HEK293 (cell line): ENCODE measurements around the gene TBX1.

Source experiments
- GLIS1 ChIP-seq: fragments of 450-650 bp; formaldehyde crosslinking; IDR thresholded peaks from 2 replicates; pipeline ENCODE4 v1.5.1; 2016; ENCODE audit warnings: missing biosample characterization, missing genetic modification characterization
- PRDM10 ChIP-seq: fragments of 450-650 bp; formaldehyde crosslinking; IDR thresholded peaks from 2 replicates; pipeline ENCODE4 v1.5.1; 2016; ENCODE audit warnings: missing biosample characterization, missing genetic modification characterization
- REST ChIP-seq: fragments of 450-650 bp; formaldehyde crosslinking; IDR thresholded peaks from 2 replicates; pipeline ENCODE4 v1.5.1; 2016; ENCODE audit warnings: missing biosample characterization, missing genetic modification characterization
- SALL2 ChIP-seq: fragments of 450-650 bp; formaldehyde crosslinking; IDR thresholded peaks from 2 replicates; pipeline ENCODE4 v1.5.0; 2017; ENCODE audit warnings: missing biosample characterization, mild to moderate bottlenecking, missing genetic modification characterization, borderline replicate concordance
- SCRT1 ChIP-seq: fragments of 450-650 bp; formaldehyde crosslinking; IDR thresholded peaks from 2 replicates; pipeline ENCODE4 v1.5.1; 2016; ENCODE audit warnings: missing biosample characterization, missing genetic modification characterization, borderline replicate concordance
- SP7 ChIP-seq: fragments of 450-650 bp; formaldehyde crosslinking; IDR thresholded peaks from 2 replicates; pipeline ENCODE4 v1.5.1; 2016; ENCODE audit warnings: missing biosample characterization, missing genetic modification characterization
- TRIM28 ChIP-seq: IDR thresholded peaks from 2 replicates; pipeline ENCODE4 v1.6.1; 2011; ENCODE audit warnings: low read length, control low read depth, borderline replicate concordance
- ZEB2 ChIP-seq: fragments of 450-650 bp; formaldehyde crosslinking; IDR thresholded peaks from 2 replicates; pipeline ENCODE4 v1.5.1; 2016; ENCODE audit warnings: missing biosample characterization, missing genetic modification characterization
- ZNF112 ChIP-seq: fragments of 450-650 bp; formaldehyde crosslinking; IDR thresholded peaks from 2 replicates; pipeline ENCODE4 v1.5.0; 2017; ENCODE audit warnings: missing biosample characterization, missing genetic modification characterization
- ZNF114 ChIP-seq: fragments of 450-650 bp; formaldehyde crosslinking; IDR thresholded peaks from 2 replicates; pipeline ENCODE4 v1.5.0; 2017; ENCODE audit warnings: missing biosample characterization, missing genetic modification characterization
- ZNF223 ChIP-seq: fragments of 450-650 bp; formaldehyde crosslinking; IDR thresholded peaks from 2 replicates; pipeline ENCODE4 v1.5.1; 2016; ENCODE audit warnings: missing biosample characterization, missing genetic modification characterization
- ZNF274 ChIP-seq, 2 experiments: fragments of 200-500 bp in 1 of 2; fragments of 450-650 bp in 1 of 2; sonication (Bioruptor generic) in 1 of 2; formaldehyde crosslinking in 1 of 2; IDR thresholded peaks; 2 replicates each; pipeline versions ENCODE4 v1.5.1 to v1.6.1; 2014 to 2016; ENCODE audit warnings: borderline replicate concordance in 1 of 2, inconsistent platforms in 1 of 2, low read length in 1 of 2, missing biosample characterization in 1 of 2, missing genetic modification characterization in 1 of 2
- ZNF280D ChIP-seq: fragments of 450-650 bp; formaldehyde crosslinking; IDR thresholded peaks from 2 replicates; pipeline ENCODE4 v1.5.1; 2016; ENCODE audit warnings: missing biosample characterization, missing genetic modification characterization
- ZNF302 ChIP-seq: fragments of 450-650 bp; formaldehyde crosslinking; IDR thresholded peaks from 2 replicates; pipeline ENCODE4 v1.5.1; 2016; ENCODE audit warnings: missing biosample characterization, missing genetic modification characterization, low read depth
- ZNF324 ChIP-seq: fragments of 450-650 bp; formaldehyde crosslinking; IDR thresholded peaks from 2 replicates; pipeline ENCODE4 v1.5.1; 2016; ENCODE audit warnings: missing biosample characterization, missing genetic modification characterization
- ZNF398 ChIP-seq: fragments of 450-650 bp; formaldehyde crosslinking; IDR thresholded peaks from 2 replicates; pipeline ENCODE4 v1.5.1; 2017; ENCODE audit warnings: missing biosample characterization, missing genetic modification characterization
- ZNF473 ChIP-seq: fragments of 450-650 bp; formaldehyde crosslinking; IDR thresholded peaks from 2 replicates; pipeline ENCODE4 v1.5.1; 2017; ENCODE audit warnings: missing biosample characterization, missing genetic modification characterization
- ZNF521 ChIP-seq: fragments of 450-650 bp; formaldehyde crosslinking; IDR thresholded peaks from 2 replicates; pipeline ENCODE4 v1.5.1; 2017; ENCODE audit warnings: missing biosample characterization, mild to moderate bottlenecking, missing genetic modification characterization
- ZNF549 ChIP-seq: fragments of 450-650 bp; IDR thresholded peaks from 2 replicates; pipeline ENCODE4 v1.5.1; 2018; ENCODE audit warnings: missing biosample characterization, missing genetic modification characterization, mild to moderate bottlenecking, inconsistent platforms, moderate library complexity
- ZNF561 ChIP-seq: fragments of 450-650 bp; IDR thresholded peaks from 2 replicates; pipeline ENCODE4 v1.5.1; 2018; ENCODE audit warnings: missing biosample characterization, missing genetic modification characterization, borderline replicate concordance
- ZNF692 ChIP-seq: fragments of 450-650 bp; formaldehyde crosslinking; IDR thresholded peaks from 2 replicates; pipeline ENCODE4 v1.5.1; 2016; ENCODE audit warnings: missing biosample characterization, missing genetic modification characterization
- ZNF701 ChIP-seq: fragments of 450-650 bp; formaldehyde crosslinking; IDR thresholded peaks from 2 replicates; pipeline ENCODE4 v1.5.1; 2016; ENCODE audit warnings: missing biosample characterization, missing genetic modification characterization
- ZSCAN5A ChIP-seq: fragments of 450-650 bp; formaldehyde crosslinking; IDR thresholded peaks from 2 replicates; pipeline ENCODE4 v1.5.1; 2016; ENCODE audit warnings: missing biosample characterization, missing genetic modification characterization

TBX1 gene

GRCh38 chr22:19756288-19757128 is 4.1 kb upstream of the TBX1 start (continued):
- no peak for TF ChIP-seq ZNF324 (tag by site-specific recombination)
- TF ChIP-seq PRDM10 (tag by site-specific recombination): no peak
- TF ChIP-seq REST (tag by site-specific recombination): no peak
- TF ChIP-seq ZNF280D (tag by site-specific recombination): no peak
- TF ChIP-seq ZNF398 (tag by site-specific recombination): peak; percentile 83
- no peak for TF ChIP-seq ZNF114 (tag by site-specific recombination)
- TF ChIP-seq GLIS1 (tag by site-specific recombination): peak; percentile 87
- TF ChIP-seq ZNF274 (IDR thresholded peaks at IDR 0.05; ENCODE audit: low read length): no peak
- no peak for TF ChIP-seq ZNF274 (tag by site-specific recombination; IDR thresholded peaks at IDR 0.05; ENCODE audit: borderline replicate concordance)
- no peak for TF ChIP-seq ZNF561 (tag by site-specific recombination)
- no peak for TF ChIP-seq ZNF302 (tag by site-specific recombination)
- TF ChIP-seq SP7 (tag by site-specific recombination): peak; percentile 33
- no peak for TF ChIP-seq ZNF701 (tag by site-specific recombination)
- no peak for TF ChIP-seq ZNF521 (tag by site-specific recombination)
- no peak for TF ChIP-seq ZNF112 (tag by site-specific recombination)
- peak; percentile 44; the same call in 1 of the 2 replicates for TF ChIP-seq ZEB2 (tag by site-specific recombination)
- TF ChIP-seq ZSCAN5A (tag by site-specific recombination): no peak
- no peak for TF ChIP-seq ZNF223
- no peak for TF ChIP-seq SALL2 (tag by site-specific recombination)
- TF ChIP-seq ZNF692 (tag by site-specific recombination): no peak
- TF ChIP-seq ZNF549 (tag by site-specific recombination): no peak
- no peak for TF ChIP-seq TRIM28
- TF ChIP-seq ZNF473 (tag by site-specific recombination): no peak
- no peak for TF ChIP-seq SCRT1 (tag by site-specific recombination)
